HEK293T (cell line): ENCODE data around the gene ADGRB2.
A peak's percentile ranks its signal among the peaks of the same experiment; 100 is the strongest.

Experiments used
- CTCF ChIA-PET: fragments of 350-600 bp; formaldehyde crosslinking; extraction: SDS; loops from one replicate; lab custom pipeline; 2021; ENCODE audit warnings: antibody characterized with exemption, inconsistent platforms; lab: Yijun Ruan, JAX
- POLR2A ChIA-PET: fragments of 350-600 bp; formaldehyde crosslinking; extraction: SDS; loops from one replicate; lab custom pipeline; 2020; ENCODE audit warnings: antibody characterized with exemption, inconsistent platforms; lab: Yijun Ruan, JAX
- DNase-seq: peaks from one replicate; pipeline ENCODE4 v3.0.0; 2012; ENCODE audit warnings: mixed read lengths; ENCODE audit errors: extremely low spot score
- ARNT ChIP-seq: fragments of 450-650 bp; IDR thresholded peaks from 2 replicates; pipeline ENCODE4 v1.6.1; 2017; ENCODE audit warnings: mild to moderate bottlenecking
- BHLHE40 ChIP-seq: fragments of 450-650 bp; IDR thresholded peaks from 2 replicates; pipeline ENCODE4 v1.6.1; 2016; ENCODE audit warnings: mild to moderate bottlenecking, moderate library complexity, borderline replicate concordance
- CTBP1 ChIP-seq: fragments of 450-650 bp; IDR thresholded peaks from 2 replicates; pipeline ENCODE4 v1.6.1; 2016; ENCODE audit warnings: borderline replicate concordance
- ELF4 ChIP-seq: fragments of 450-650 bp; IDR thresholded peaks from 2 replicates; pipeline ENCODE4 v1.6.1; 2017; ENCODE audit warnings: antibody characterized with exemption
- FOXA1 ChIP-seq: fragments of 450-650 bp; IDR thresholded peaks from 2 replicates; pipeline ENCODE4 v1.6.1; 2016; ENCODE audit warnings: mild to moderate bottlenecking
- FOXK2 ChIP-seq: fragments of 450-650 bp; IDR thresholded peaks from 2 replicates; pipeline ENCODE4 v1.6.1; 2016; ENCODE audit warnings: mild to moderate bottlenecking
- FOXM1 ChIP-seq: fragments of 450-650 bp; IDR thresholded peaks from 2 replicates; pipeline ENCODE4 v1.6.1; 2017; ENCODE audit warnings: mild to moderate bottlenecking, borderline replicate concordance
- HDGF ChIP-seq: fragments of 450-650 bp; IDR thresholded peaks from 2 replicates; pipeline ENCODE4 v1.6.1; 2017; ENCODE audit warnings: antibody characterized with exemption, borderline replicate concordance
- L3MBTL2 ChIP-seq: fragments of 450-650 bp; conservative IDR thresholded peaks from 2 replicates; pipeline ENCODE4 v1.6.1; 2016; ENCODE audit warnings: mild to moderate bottlenecking
- LEF1 ChIP-seq: fragments of 450-650 bp; IDR thresholded peaks from 2 replicates; pipeline ENCODE4 v1.6.1; 2017; ENCODE audit warnings: mild to moderate bottlenecking, borderline replicate concordance
- NFRKB ChIP-seq: fragments of 450-650 bp; IDR thresholded peaks from 2 replicates; pipeline ENCODE4 v1.6.1; 2016; ENCODE audit warnings: mild to moderate bottlenecking, moderate library complexity
- SP1 ChIP-seq: fragments of 450-650 bp; IDR thresholded peaks from 2 replicates; pipeline ENCODE4 v1.6.1; 2017
- SUZ12 ChIP-seq: fragments of 450-650 bp; IDR thresholded peaks from 2 replicates; pipeline ENCODE4 v1.6.1; 2016; ENCODE audit warnings: mild to moderate bottlenecking
- TARDBP ChIP-seq: fragments of 450-650 bp; IDR thresholded peaks from 2 replicates; pipeline ENCODE4 v1.6.1; 2016
- ZNF384 ChIP-seq: fragments of 450-650 bp; IDR thresholded peaks from 2 replicates; pipeline ENCODE4 v1.6.1; 2016
- TF ChIP-seq, protein P1 (sequence below): fragments of 450-650 bp; IDR thresholded peaks from 2 replicates; pipeline ENCODE4 v1.6.1; 2016

ADGRB2 gene

DNA sequence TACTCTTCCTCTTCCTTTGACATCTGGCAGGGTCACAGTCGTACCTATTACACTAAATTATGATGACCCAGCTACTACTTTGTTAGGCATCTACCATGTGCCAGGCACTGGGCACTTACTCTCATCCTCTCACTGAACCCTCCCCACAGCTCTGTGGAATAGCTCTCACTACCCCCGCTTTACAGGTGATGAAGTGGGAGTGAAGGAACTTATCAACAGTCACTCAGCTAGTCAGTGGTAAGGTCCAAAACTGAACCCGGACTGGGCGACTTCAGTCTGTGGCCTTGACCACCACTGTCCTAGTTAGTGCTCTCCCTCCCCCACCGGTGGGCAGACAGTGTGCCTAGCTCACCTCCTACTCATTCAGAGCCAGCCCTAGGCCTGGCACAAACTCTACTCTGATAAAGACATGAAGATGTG, 12.3 kb downstream of the ADGRB2 start:
- TF ChIP-seq, protein P1, sequence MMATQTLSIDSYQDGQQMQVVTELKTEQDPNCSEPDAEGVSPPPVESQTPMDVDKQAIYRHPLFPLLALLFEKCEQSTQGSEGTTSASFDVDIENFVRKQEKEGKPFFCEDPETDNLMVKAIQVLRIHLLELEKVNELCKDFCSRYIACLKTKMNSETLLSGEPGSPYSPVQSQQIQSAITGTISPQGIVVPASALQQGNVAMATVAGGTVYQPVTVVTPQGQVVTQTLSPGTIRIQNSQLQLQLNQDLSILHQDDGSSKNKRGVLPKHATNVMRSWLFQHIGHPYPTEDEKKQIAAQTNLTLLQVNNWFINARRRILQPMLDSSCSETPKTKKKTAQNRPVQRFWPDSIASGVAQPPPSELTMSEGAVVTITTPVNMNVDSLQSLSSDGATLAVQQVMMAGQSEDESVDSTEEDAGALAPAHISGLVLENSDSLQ = no peak
- no peak for TF ChIP-seq ZNF384
- TF ChIP-seq HDGF = no peak
- no peak for TF ChIP-seq NFRKB
- no peak for TF ChIP-seq TARDBP
- no peak for TF ChIP-seq CTBP1
- TF ChIP-seq ARNT = no peak
- TF ChIP-seq FOXK2 = no peak
- TF ChIP-seq ELF4 = no peak
- ChIA-PET POLR2A (interaction anchor here (1.6 kb wide), 1 partner anchor 262 kb away, joined by 3 read pairs; the partner anchor contains the start of gene KHDRBS1), CTCF (no interaction called here)
- DNase-seq = no peak

DNA sequence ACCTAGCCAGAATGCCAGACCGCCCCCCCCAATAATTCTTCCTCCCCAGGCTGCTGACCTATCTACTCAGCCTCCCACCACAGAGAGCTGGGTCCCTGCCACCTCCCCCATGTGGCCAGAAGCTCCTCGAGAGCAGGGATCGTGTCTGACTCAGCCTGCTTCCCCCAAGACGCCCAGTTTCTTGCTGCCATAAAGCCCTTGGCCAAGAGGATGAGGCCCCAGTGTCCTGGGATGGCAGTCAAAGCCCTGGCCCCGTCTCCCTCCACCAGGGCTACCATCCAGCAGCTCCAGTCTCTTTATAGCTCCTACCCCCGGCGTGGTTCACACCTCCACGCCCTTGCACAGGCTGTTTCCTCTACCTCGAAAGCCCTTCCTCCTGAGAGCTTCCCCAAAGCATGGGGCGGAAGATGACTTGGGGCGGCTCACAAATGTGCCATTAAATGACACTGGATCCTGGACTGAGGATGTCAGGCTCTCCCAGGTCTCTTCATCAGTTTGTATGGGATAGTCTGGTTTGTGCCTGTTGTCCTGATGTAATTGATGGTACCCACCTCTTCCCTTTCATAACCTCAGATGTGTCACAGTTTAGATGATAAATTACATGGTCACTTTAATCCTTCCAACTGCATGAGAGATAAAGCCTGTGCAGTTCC, 13.2 kb downstream of the ADGRB2 start:
- ChIA-PET POLR2A (interaction anchor here (1.0 to 1.6 kb wide), 2 partner anchors 14 to 263 kb away, joined by 3 read pairs; partner anchors contain the start of gene KHDRBS1), CTCF (no interaction called here)
- DNase-seq = no peak
- TF ChIP-seq ELF4 (no peak), HDGF (no peak)
- TF ChIP-seq, protein P1 = peak; percentile 27; the same call in 1 of the 2 replicates

DNA sequence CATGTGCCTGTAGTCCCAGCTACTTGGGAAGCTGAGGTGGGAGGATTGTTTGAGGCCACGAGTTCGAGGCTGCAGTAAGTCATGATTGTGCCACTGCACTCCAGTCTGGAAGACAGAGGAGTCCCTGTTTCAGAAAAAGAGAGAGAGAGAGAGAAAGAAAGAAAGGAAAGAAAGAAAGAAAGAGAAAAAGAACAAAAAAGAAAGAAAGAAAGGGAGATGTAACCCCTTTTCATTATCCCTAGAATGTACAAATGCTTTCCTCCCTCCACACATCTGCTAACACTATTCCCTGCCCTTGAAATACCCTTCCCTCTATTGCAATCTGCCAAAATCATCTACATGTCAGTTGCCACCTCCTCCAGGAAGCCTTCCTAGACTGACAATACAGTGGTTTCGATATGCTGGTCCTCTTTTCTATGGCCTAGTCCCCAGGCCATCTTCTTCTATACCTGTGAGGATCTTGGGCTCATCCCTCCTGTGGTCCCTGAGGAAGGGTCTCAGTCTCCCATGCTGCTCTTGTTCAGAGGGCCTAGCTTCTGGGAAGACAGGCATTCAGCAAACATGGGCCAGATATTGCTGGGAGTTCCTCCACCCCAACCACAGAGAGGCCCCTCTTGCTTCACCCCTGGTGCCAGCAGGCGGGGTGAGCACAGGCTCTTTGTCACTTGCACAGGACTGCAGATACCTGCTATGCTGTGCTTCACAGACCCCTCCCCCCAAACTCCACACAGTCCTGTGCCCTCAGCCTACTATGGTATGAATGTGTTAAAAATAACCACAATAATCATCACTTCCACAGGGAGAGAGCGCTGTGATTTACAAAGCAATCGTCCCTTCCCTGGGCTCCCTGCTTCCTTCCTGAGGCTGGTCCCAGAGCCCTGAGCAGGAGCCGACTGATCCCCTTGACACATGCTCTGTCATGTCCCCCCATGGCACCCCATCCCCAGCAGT, 14.1 kb downstream of the ADGRB2 start:
- POLR2A ChIA-PET = interaction anchor here (1.0 to 1.6 kb wide), 2 partner anchors 13 to 264 kb away, joined by 3 read pairs; partner anchors contain the start of gene KHDRBS1
- no peak for DNase-seq
- TF ChIP-seq ARNT (no peak), ELF4 (no peak), FOXA1 (no peak), BHLHE40 (no peak)
- CTCF ChIA-PET = interaction anchor here (1.1 to 1.7 kb wide), 2 partner anchors 13 to 39 kb away, joined by 4 to 6 read pairs; no protein-coding TSS in a partner anchor

DNA sequence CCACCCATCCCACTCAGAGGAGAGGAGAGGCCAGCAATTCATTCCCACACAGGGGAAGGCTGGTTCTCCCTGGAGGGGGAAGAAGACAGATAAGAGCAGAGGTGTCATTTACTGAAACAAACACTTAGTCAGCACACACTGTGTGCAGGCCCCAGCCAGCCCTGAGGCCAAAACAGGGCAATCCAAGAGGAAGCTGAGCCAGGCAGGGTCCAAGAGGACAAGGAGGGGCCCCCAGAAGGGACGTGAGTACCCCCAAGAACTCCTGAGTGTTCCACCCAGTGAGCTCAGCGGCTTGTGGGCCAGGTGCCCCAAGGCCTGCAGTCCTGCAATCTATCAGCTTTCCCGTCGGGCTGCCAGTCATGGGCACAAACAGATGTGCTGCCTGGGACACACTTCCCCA, 15.8 kb downstream of the ADGRB2 start:
- ChIA-PET POLR2A (no interaction called here), CTCF (interaction anchor here (1.1 to 1.7 kb wide), 3 partner anchors 14 to 41 kb away, joined by 3 to 6 read pairs (median 3); no protein-coding TSS in a partner anchor)
- DNase-seq = no peak
- TF ChIP-seq SUZ12 (no peak), TARDBP (no peak), NFRKB (no peak), BHLHE40 (no peak), L3MBTL2 (no peak), ELF4 (no peak), LEF1 (no peak), FOXA1 (no peak), FOXK2 (no peak), SP1 (no peak), ARNT (no peak), CTBP1 (no peak), HDGF (no peak), FOXM1 (no peak)
- TF ChIP-seq, protein P1 = no peak

DNA sequence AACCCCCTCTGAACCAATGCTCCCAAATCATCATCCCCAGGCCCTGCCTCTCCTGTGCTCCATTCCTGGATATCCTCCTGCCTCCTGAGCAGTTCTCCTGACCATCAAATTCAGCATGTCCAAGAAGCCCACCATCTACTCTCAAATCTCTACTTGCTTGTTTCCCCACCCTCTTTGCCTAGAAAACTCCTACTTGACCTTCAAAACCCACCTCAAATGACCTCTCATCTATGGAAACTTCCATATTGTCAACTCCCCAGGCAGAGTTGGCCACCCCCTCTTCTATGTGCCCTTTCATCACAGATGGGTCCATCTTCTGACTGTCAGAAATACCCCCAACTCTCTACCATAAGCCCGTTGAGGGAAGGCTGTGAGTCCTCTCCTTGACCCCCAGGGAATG, 16.8 kb downstream of the ADGRB2 start:
- ChIA-PET POLR2A (no interaction called here), CTCF (interaction anchor here (1.1 kb wide), 1 partner anchor 42 kb away, joined by 3 read pairs; no protein-coding TSS in a partner anchor)
- TF ChIP-seq BHLHE40 (no peak), HDGF (no peak), SP1 (no peak), FOXK2 (no peak), SUZ12 (no peak), NFRKB (no peak), ZNF384 (no peak), L3MBTL2 (no peak), TARDBP (no peak), LEF1 (no peak), CTBP1 (no peak), ARNT (no peak), FOXM1 (no peak), FOXA1 (no peak), ELF4 (no peak)
- TF ChIP-seq, protein P1 = no peak
- DNase-seq = no peak
